Ovary (tissue), 9 donors: ENCODE measurements around the gene RGL3. TPM values are rescaled to one million over a fixed set of nuclear protein-coding genes. Genes with fewer than 3 reads are reported as not detected.

Experiments used
- DNase-seq, 5 donors: peaks; one replicate each; pipeline ENCODE4 v3.0.0-alpha.2; 2019 to 2020
- H3K27ac ChIP-seq, 2 donors: fragments of 200-600 bp; one replicate each; pipeline versions ENCODE4 v1.5.1 to v1.8.0; 2019 to 2022
- H3K27me3 ChIP-seq: fragments of 200-600 bp; one replicate; pipeline ENCODE4 v1.8.0; 2022
- H3K36me3 ChIP-seq: fragments of 200-600 bp; sonication (generic); one replicate; pipeline ENCODE4 v1.5.1; 2019
- H3K4me1 ChIP-seq: one replicate; pipeline ENCODE4 v1.8.1; 2013; ENCODE audit warnings: mild to moderate bottlenecking, moderate library complexity; ENCODE audit not compliant: insufficient read depth
- H3K4me3 ChIP-seq: fragments of 200-600 bp; sonication (generic); one replicate; pipeline ENCODE4 v1.5.1; 2017
- H3K9me3 ChIP-seq, 2 donors: fragments of 200-600 bp in 1 of 2; sonication (generic) in 1 of 2; one replicate each; pipeline versions ENCODE4 v1.5.1 to v1.8.1; 2013 to 2019; ENCODE audit warnings: mild to moderate bottlenecking in 1 of 2, moderate library complexity in 1 of 2
- CTCF ChIP-seq, 3 donors: fragments of 450-650 bp in 2 of 3; fragments of 200-600 bp in 1 of 3; IDR thresholded peaks; one replicate each; pipeline versions ENCODE4 v1.5.1 to v1.8.0; 2016 to 2022; ENCODE audit warnings: antibody characterized with exemption in 3 of 3, mild to moderate bottlenecking in 1 of 3
- EP300 ChIP-seq: sonication (generic); formaldehyde crosslinking; IDR thresholded peaks from one replicate; pipeline ENCODE4 v1.6.1; 2017; ENCODE audit warnings: antibody characterized with exemption
- POLR2A ChIP-seq: fragments of 450-650 bp; IDR thresholded peaks from one replicate; pipeline ENCODE4 v1.6.1; 2017; ENCODE audit warnings: antibody characterized with exemption, mild to moderate bottlenecking, moderate library complexity
- WGBS, 3 donors: extraction: QIAGEN DNeasy Blood & Tissue Kit in 1 of 3; methylation state at CpG; one replicate each; pipeline versions ENCODE4 v1.1.5 to v1.1.7; 2013 to 2017; 5-methylcytosine and 5-hydroxymethylcytosine counted together
- intact Hi-C, 4 donors: fragments of 100-400 bp; cut with DNase I; formaldehyde crosslinking; loops; one replicate each; pipeline versions ENCODE4 v1.11.0 to v1.15.1; 2022 to 2023
- polyA plus RNA-seq, 2 donors: library from polyadenylated mRNA; stranded (reverse); fragments of 200-250 nt in 1 of 2; fragments of 350-450 nt in 1 of 2; fragmentation: Illumina TruSeq in 1 of 2; extraction: RNeasy Lipid Tissue Mini Kit (QIAGEN cat#74804) in 1 of 2; gene quantifications; one replicate each; pipeline ENCODE4 v1.2.3, GENCODE V29; 2013 to 2014
- total RNA-seq, 7 donors: library from RNA; depleted of rRNA in 2 of 7; stranded (reverse); fragments of >200 nt in 2 of 7; fragmentation: NEBNext Ultra II Directional in 3 of 7; extraction: Animal tissue kit (Norgen Biotek cat#: 25700) in 3 of 7; gene quantifications; one replicate each; pipeline versions ENCODE4 v1.1.0 to v1.2.4, GENCODE V29; 2016 to 2023
- donor health status: DM: no; HTN: no; CAD: no; lungs with moderate emphysema.
- donor health status: DM: no; HTN: no; CAD: no.
- donor health status: Bipolar disorder and iron deficiency.
- donor health status: DM: yes; HTN: yes; CAD: no.
- donor health status: DM: no; HTN: no; CAD: no.
- donor health status: DM: yes; HTN: yes; CAD: no.

RGL3 gene
- total and polyA plus RNA-seq, 9 donors, result 2.2 to 28.0 (median 5.6) TPM

DNA sequence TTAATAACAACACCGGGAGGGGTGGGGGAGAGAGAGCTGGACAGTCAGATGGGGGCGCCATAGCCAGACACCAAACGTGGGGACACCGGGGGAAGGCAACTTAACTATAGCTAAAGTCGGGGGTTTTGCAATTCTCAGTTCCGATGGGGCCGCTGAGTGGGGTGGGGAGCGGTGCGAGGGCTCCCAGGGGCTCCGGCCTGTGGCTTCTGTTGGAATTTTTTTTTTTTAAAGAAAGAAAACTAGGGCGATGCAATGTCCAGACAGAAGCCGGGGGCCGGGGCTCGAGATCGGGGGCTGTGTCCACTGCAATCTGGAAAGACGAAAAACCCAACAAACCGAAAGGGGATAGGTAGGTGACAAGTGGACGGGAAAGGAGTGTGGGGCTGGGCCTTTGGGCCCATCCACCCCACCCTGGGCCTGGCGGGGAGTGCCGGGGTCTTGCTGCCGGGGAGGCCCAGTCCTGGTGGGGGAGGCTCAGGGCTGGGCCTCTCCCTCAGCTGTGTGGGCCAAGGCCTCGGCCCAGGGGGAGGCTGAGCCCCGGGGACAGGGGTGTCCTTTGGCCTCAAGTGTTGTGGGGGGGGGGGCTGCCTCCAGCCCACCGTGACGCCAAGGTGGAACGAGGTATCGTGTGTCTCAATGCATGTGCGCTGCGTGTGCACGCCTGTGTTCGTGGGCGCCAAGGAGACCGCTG lies 33.7 kb upstream of the RGL3 start:
- Histone ChIP-seq H3K27me3 (no peaks in the 10 kb centered on the region), H3K4me3 (no peak overlapping the region), H3K9me3 (no peaks in the 10 kb centered on the region), H3K36me3 (no peaks in the 10 kb centered on the region), H3K27ac (no peak overlapping the region), H3K4me1 (peaks cover 1% of the 10 kb centered on the region)
- intact Hi-C loops, result no loop called here
- TF ChIP-seq CTCF (IDR thresholded peaks at IDR 0.05) (no peak), EP300 (no peak), POLR2A (no peak)
- WGBS, 3 donors, result 59 to 67% (median 63%) methylated on average over 33 of the region's 33 CpGs
- DNase-seq, result no peak

GRCh38 chr19:11451871-11452619 lies 32.9 kb upstream of the RGL3 start:
- intact Hi-C loops, result no loop called here
- Histone ChIP-seq H3K27ac (no peak overlapping the region), H3K4me1 (peaks cover 1% of the 10 kb centered on the region), H3K9me3 (no peaks in the 10 kb centered on the region), H3K27me3 (no peaks in the 10 kb centered on the region), H3K4me3 (no peak overlapping the region), H3K36me3 (no peaks in the 10 kb centered on the region)
- TF ChIP-seq POLR2A, result no peak
- TF ChIP-seq CTCF (IDR thresholded peaks at IDR 0.05), result no peak
- no peak for TF ChIP-seq EP300
- 11 to 19% (median 11%) methylated on average over 25 of the region's 25 CpGs for WGBS, 3 donors
- no peak for DNase-seq

- H3K4me1 ChIP-seq, result peaks cover 1% of the 10 kb centered on the region
- no peaks in the 10 kb centered on the region for H3K9me3 ChIP-seq
- 7 to 10% (median 8%) methylated on average over 10 to 13 of the region's 13 CpGs for WGBS, 3 donors
- intact Hi-C loops, result no loop called here
- H3K36me3 ChIP-seq, result no peaks in the 10 kb centered on the region
- no peak overlapping the region for H3K4me3 ChIP-seq
- no peak overlapping the region for H3K27ac ChIP-seq
- DNase-seq, result peak in 1 of 5 donors; percentile 42
- no peaks in the 10 kb centered on the region for H3K27me3 ChIP-seq
- TF ChIP-seq CTCF (IDR thresholded peaks at IDR 0.05), result no peak
- TF ChIP-seq POLR2A, result no peak
- TF ChIP-seq EP300, result no peak
Measured at GRCh38 chr19:11451327-11451870, 32.3 kb upstream of the RGL3 start.

DNA sequence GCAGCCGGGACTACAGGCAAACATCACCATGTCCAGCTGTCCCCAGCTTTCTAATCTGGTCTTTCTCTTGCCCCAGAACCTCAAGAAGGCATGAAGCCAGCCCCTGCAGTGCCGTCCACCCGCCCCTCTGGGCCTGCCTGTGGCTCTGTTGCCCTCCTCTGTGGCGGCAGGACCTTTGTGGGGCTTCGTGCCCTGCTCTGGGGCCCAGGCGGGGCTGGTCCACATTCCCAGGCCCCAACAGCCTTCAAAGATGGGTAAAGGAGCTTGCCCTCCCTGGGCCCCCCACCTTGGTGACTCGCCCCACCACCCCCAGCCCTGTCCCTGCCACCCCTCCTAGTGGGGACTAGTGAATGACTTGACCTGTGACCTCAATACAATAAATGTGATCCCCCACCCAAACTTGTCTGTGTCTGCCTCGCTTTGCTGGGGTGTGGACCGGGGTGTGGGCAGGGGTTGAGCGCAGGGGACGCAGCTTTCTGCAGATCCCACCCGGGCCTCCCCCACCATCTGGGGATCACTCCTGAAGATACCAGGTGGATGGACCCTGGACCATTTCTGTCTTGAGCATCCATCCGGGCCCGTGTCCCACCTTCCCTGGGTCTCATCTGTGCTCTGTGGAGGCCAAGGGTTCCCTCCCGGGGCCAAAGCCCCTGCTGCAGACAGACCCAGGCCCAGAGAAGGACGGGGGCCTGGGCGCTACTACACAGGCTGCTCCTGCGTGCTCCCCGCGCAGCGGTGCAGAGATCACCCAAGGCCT lies 31.6 kb upstream of the RGL3 start:
- peak in 1 of 5 donors; percentile 26 for DNase-seq
- Histone ChIP-seq H3K27ac (no peak overlapping the region), H3K36me3 (no peaks in the 10 kb centered on the region), H3K4me1 (peaks cover 1% of the 10 kb centered on the region), H3K4me3 (no peak overlapping the region), H3K9me3 (no peaks in the 10 kb centered on the region), H3K27me3 (no peaks in the 10 kb centered on the region)
- 63 to 75% (median 67%) methylated on average over 21 of the region's 21 CpGs for WGBS, 3 donors
- intact Hi-C loops, result no loop called here
- TF ChIP-seq CTCF (IDR thresholded peaks at IDR 0.05), result no peak
- TF ChIP-seq POLR2A, result no peak
- no peak for TF ChIP-seq EP300
